Mesenchymal stem cell (in vitro differentiated cells and primary cell): ENCODE measurements around the gene DHPS.

Experiments
- DNase-seq: peaks from one replicate; pipeline ENCODE4 v3.0.0-alpha.2; 2013
- H2AFZ ChIP-seq: one replicate; pipeline ENCODE4 v1.6.1; 2013; ENCODE audit warnings: low read depth, mild to moderate bottlenecking, control low read depth, inconsistent platforms, low read length, moderate library complexity
- H2AK5ac ChIP-seq: 2 replicates; pipeline ENCODE4 v1.6.1; 2013; ENCODE audit warnings: low read length, moderate library complexity, mild to moderate bottlenecking, inconsistent platforms; ENCODE audit not compliant: severe bottlenecking
- H2BK120ac ChIP-seq: one replicate; pipeline ENCODE4 v1.6.1; 2013; ENCODE audit warnings: low read depth, mild to moderate bottlenecking, inconsistent platforms, low read length, moderate library complexity
- H2BK12ac ChIP-seq, 2 experiments: one replicate each; pipeline ENCODE4 v1.6.1; 2013; ENCODE audit warnings: inconsistent platforms in 2 of 2, low read length in 2 of 2, mild to moderate bottlenecking in 2 of 2, moderate library complexity in 2 of 2, control low read depth in 1 of 2
- H2BK15ac ChIP-seq: one replicate; pipeline ENCODE4 v1.6.1; 2013; ENCODE audit warnings: mild to moderate bottlenecking, low read depth, inconsistent platforms; ENCODE audit not compliant: poor library complexity, severe bottlenecking
- H2BK5ac ChIP-seq: 2 replicates; pipeline ENCODE4 v1.6.1; 2013; ENCODE audit warnings: low read depth, mild to moderate bottlenecking, low read length, control low read depth, inconsistent platforms; ENCODE audit not compliant: poor library complexity, severe bottlenecking
- H3K14ac ChIP-seq, 2 experiments: one replicate each; pipeline ENCODE4 v1.6.1; 2013; ENCODE audit warnings: inconsistent platforms in 2 of 2, low read length in 2 of 2, control low read depth in 1 of 2, mild to moderate bottlenecking in 1 of 2, moderate library complexity in 1 of 2
- H3K18ac ChIP-seq, 2 experiments: one replicate each; pipeline ENCODE4 v1.6.1; 2013; ENCODE audit warnings: inconsistent platforms in 2 of 2, low read length in 2 of 2, control low read depth in 1 of 2, low read depth in 1 of 2, mild to moderate bottlenecking in 1 of 2
- H3K23ac ChIP-seq, 2 experiments: one replicate each; pipeline ENCODE4 v1.6.1; 2013; ENCODE audit warnings: inconsistent platforms in 2 of 2, low read length in 2 of 2, mild to moderate bottlenecking in 2 of 2, moderate library complexity in 2 of 2, control low read depth in 1 of 2
- H3K27ac ChIP-seq: 2 replicates; pipeline ENCODE4 v1.5.1; 2013; ENCODE audit warnings: mild to moderate bottlenecking, moderate library complexity, low read length, control low read depth, inconsistent platforms; ENCODE audit not compliant: poor library complexity, severe bottlenecking
- H3K27me3 ChIP-seq, 2 experiments: 2 replicates each; pipeline versions ENCODE4 v1.6.1 to v1.7.0; 2013; ENCODE audit warnings: low read length in 2 of 2, mild to moderate bottlenecking in 2 of 2, moderate library complexity in 2 of 2, control low read depth in 1 of 2, inconsistent platforms in 1 of 2; ENCODE audit not compliant: control insufficient read depth in 1 of 2, insufficient read depth in 1 of 2
- H3K36me3 ChIP-seq, 2 experiments: 2 replicates each; pipeline versions ENCODE4 v1.6.1 to v1.7.0; 2013; ENCODE audit warnings: low read length in 2 of 2, control low read depth in 1 of 2, inconsistent platforms in 1 of 2, low read depth in 1 of 2, mild to moderate bottlenecking in 1 of 2; ENCODE audit not compliant: insufficient read depth in 2 of 2, control insufficient read depth in 1 of 2
- H3K4ac ChIP-seq, 2 experiments: one replicate each; pipeline ENCODE4 v1.6.1; 2013; ENCODE audit warnings: inconsistent platforms in 2 of 2, low read length in 2 of 2, mild to moderate bottlenecking in 2 of 2, moderate library complexity in 2 of 2, control low read depth in 1 of 2, low read depth in 1 of 2
- H3K4me1 ChIP-seq: 2 replicates; pipeline ENCODE4 v1.6.1; 2013; ENCODE audit warnings: low read depth, low read length, control low read depth; ENCODE audit not compliant: control insufficient read depth, insufficient read depth
- H3K4me2 ChIP-seq: 2 replicates; pipeline ENCODE4 v1.6.1; 2013; ENCODE audit warnings: low read length, mild to moderate bottlenecking, inconsistent platforms; ENCODE audit not compliant: poor library complexity, severe bottlenecking
- H3K4me3 ChIP-seq, 2 experiments: 2 replicates each; pipeline versions ENCODE4 v1.5.1 to v1.7.0; 2013; ENCODE audit warnings: low read length in 2 of 2, mild to moderate bottlenecking in 2 of 2, control low read depth in 1 of 2, low read depth in 1 of 2; ENCODE audit not compliant: insufficient read depth in 1 of 2
- H3K79me1 ChIP-seq: replicated peaks from 2 replicates; pipeline ENCODE4 v1.6.1; 2013; ENCODE audit warnings: mild to moderate bottlenecking, control low read depth, low read length, inconsistent platforms; ENCODE audit not compliant: poor library complexity, severe bottlenecking
- H3K9ac ChIP-seq: 2 replicates; pipeline ENCODE4 v1.7.0; 2013; ENCODE audit warnings: mild to moderate bottlenecking, low read length, moderate library complexity
- H3K9me3 ChIP-seq: 2 replicates; pipeline ENCODE4 v1.7.0; 2013; ENCODE audit warnings: mild to moderate bottlenecking, low read length; ENCODE audit not compliant: control insufficient read depth
- H4K8ac ChIP-seq: one replicate; pipeline ENCODE4 v1.6.1; 2013; ENCODE audit warnings: inconsistent platforms, mild to moderate bottlenecking, low read length, moderate library complexity
- H4K91ac ChIP-seq: one replicate; pipeline ENCODE4 v1.6.1; 2013; ENCODE audit warnings: mild to moderate bottlenecking, low read length, inconsistent platforms
- WGBS: methylation state at CpG from one replicate; pipeline ENCODE4 v1.1.7; 2013; ENCODE audit warnings: mixed read lengths; 5-methylcytosine and 5-hydroxymethylcytosine counted together

The DHPS gene

GRCh38 chr19:12666265-12667048 is 15.2 kb downstream of the DHPS start, which contains the start of the genes MAN2B1 and WDR83:
TSS of gene MAN2B1 (minus strand) at chr19:12666742. CDS start at chr19:12666701, 41 bp downstream.
TSS of gene WDR83 (plus strand) at chr19:12666807. CDS start at chr19:12669791, 2,984 bp downstream.
- WGBS: 5% methylated on average over 46 of the region's 46 CpGs
- no peaks in the 10 kb centered on the region for H3K9me3 ChIP-seq
- peak within 1 kb of the TSS; percentile 93 for H2AFZ ChIP-seq

GRCh38 chr19:12665671-12666264 is 15.9 kb downstream of the DHPS start:
- no peak overlapping the region for H2BK120ac ChIP-seq
- peak overlapping the region; percentile 87 for H2AFZ ChIP-seq
- no peak overlapping the region for H3K27ac ChIP-seq
- H3K4me3 ChIP-seq: peak overlapping the region; percentile 85 to 97
- H2BK5ac ChIP-seq: no peak overlapping the region
- peak overlapping the region; percentile 43 for H4K91ac ChIP-seq
- H3K9me3 ChIP-seq: no peaks in the 10 kb centered on the region
- H3K23ac ChIP-seq: no peak overlapping the region
- H2BK15ac ChIP-seq: no peak overlapping the region
- peak overlapping the region in 1 of 2 experiments; percentile 89 for H3K14ac ChIP-seq
- peak overlapping the region; percentile 99 for H3K9ac ChIP-seq
- WGBS: 80% methylated on average over 10 of the region's 12 CpGs
- peaks cover 48% of the 10 kb centered on the region for H3K79me1 ChIP-seq
- H3K27me3 ChIP-seq: no peaks in the 10 kb centered on the region
- H2AK5ac ChIP-seq: no peak overlapping the region
- peak overlapping the region; percentile 73 for H4K8ac ChIP-seq
- peak overlapping the region; percentile 89 for H3K4me2 ChIP-seq
- peak overlapping the region in 1 of 2 experiments; percentile 79 for H3K18ac ChIP-seq
- no peak for DNase-seq
- peaks cover 32% of the 10 kb centered on the region for H3K4me1 ChIP-seq
- H3K36me3 ChIP-seq: peaks cover 49 to 57% of the 10 kb centered on the region in 2 experiments
- H2BK12ac ChIP-seq: no peak overlapping the region
- no peak overlapping the region for H3K4ac ChIP-seq

More at GRCh38 chr19:12666265-12667048, 15.2 kb downstream of the DHPS start, which contains the start of the genes MAN2B1 and WDR83:
- Histone ChIP-seq H2BK5ac (no peak within 1 kb of the TSS), H3K18ac (peak within 1 kb of the TSS; percentile 76 to 79), H3K36me3 (peaks cover 42 to 51% of the 10 kb centered on the region in 2 experiments), H2BK120ac (no peak within 1 kb of the TSS), H3K27me3 (no peaks in the 10 kb centered on the region), H3K4ac (peak within 1 kb of the TSS in 1 of 2 experiments; percentile 52), H3K79me1 (peaks cover 48% of the 10 kb centered on the region), H3K14ac (peak within 1 kb of the TSS in 1 of 2 experiments; percentile 89), H4K91ac (peak within 1 kb of the TSS; percentile 43), H2BK15ac (no peak within 1 kb of the TSS), H3K23ac (peak within 1 kb of the TSS in 1 of 2 experiments; percentile 47), H3K4me2 (peak within 1 kb of the TSS; percentile 89), H2BK12ac (peak within 1 kb of the TSS in 1 of 2 experiments; percentile 32), H2AK5ac (no peak within 1 kb of the TSS), H4K8ac (peak within 1 kb of the TSS; percentile 87), H3K4me1 (peaks cover 32% of the 10 kb centered on the region), H3K4me3 (peak within 1 kb of the TSS; percentile 85 to 97), H3K9ac (peak within 1 kb of the TSS; percentile 99), H3K27ac (no peak within 1 kb of the TSS)
- DNase-seq: peak; percentile 87

- peaks cover 45% of the 10 kb centered on the region for H3K79me1 ChIP-seq
- H4K8ac ChIP-seq: no peak overlapping the region
- no peak overlapping the region for H2AK5ac ChIP-seq
- H2BK120ac ChIP-seq: no peak overlapping the region
- H3K4me3 ChIP-seq: no peak overlapping the region
- H3K9me3 ChIP-seq: no peaks in the 10 kb centered on the region
- peaks cover 52 to 55% of the 10 kb centered on the region in 2 experiments for H3K36me3 ChIP-seq
- no peak for DNase-seq
- H3K9ac ChIP-seq: peak overlapping the region; percentile 99
- H2BK12ac ChIP-seq: no peak overlapping the region
- 99% methylated on average over 10 of the region's 10 CpGs for WGBS
- H4K91ac ChIP-seq: no peak overlapping the region
- H3K27ac ChIP-seq: no peak overlapping the region
- H2BK5ac ChIP-seq: no peak overlapping the region
- no peak overlapping the region for H3K23ac ChIP-seq
- H3K4me1 ChIP-seq: peaks cover 27% of the 10 kb centered on the region
- no peak overlapping the region for H3K4me2 ChIP-seq
- H3K14ac ChIP-seq: no peak overlapping the region
- H3K27me3 ChIP-seq: no peaks in the 10 kb centered on the region
- no peak overlapping the region for H3K18ac ChIP-seq
- H2BK15ac ChIP-seq: no peak overlapping the region
- no peak overlapping the region for H2AFZ ChIP-seq
- no peak overlapping the region for H3K4ac ChIP-seq
Measured at GRCh38 chr19:12665281-12665573, 16.5 kb downstream of the DHPS start.
